Right lobe of liver (tissue), 6 donors: ENCODE data around the gene FAM78B. TPM values are rescaled to one million over a fixed set of nuclear protein-coding genes. Genes with fewer than 3 reads are reported as not detected.

Experiments used
- ATAC-seq, 4 donors: fragments of 200-7000 bp; cut with Tn5 transposase; one replicate each; pipeline ENCODE4 v1.9.1; 2020; ENCODE audit warnings: mild to moderate bottlenecking in 4 of 4, moderate library complexity in 4 of 4
- DNase-seq, 3 donors: peaks; one replicate each; pipeline ENCODE4 v3.0.0-alpha.2; 2020
- H3K27ac ChIP-seq, 3 donors: fragments of 200-600 bp; one replicate each; pipeline ENCODE4 v1.8.0; 2022
- H3K27me3 ChIP-seq, 2 donors: fragments of 200-600 bp; one replicate each; pipeline ENCODE4 v1.8.0; 2022
- H3K36me3 ChIP-seq, 4 donors: fragments of 200-600 bp; sonication (generic) in 1 of 4; one replicate each; pipeline versions ENCODE4 v1.5.1 to v1.8.0; 2017 to 2022; ENCODE audit warnings: control low read depth in 1 of 4
- H3K4me1 ChIP-seq, 4 donors: fragments of 200-600 bp; sonication (generic) in 1 of 4; one replicate each; pipeline versions ENCODE4 v1.5.1 to v1.8.0; 2017 to 2022; ENCODE audit warnings: control low read depth in 1 of 4
- H3K4me3 ChIP-seq, 3 donors: fragments of 200-600 bp; one replicate each; pipeline ENCODE4 v1.8.0; 2022
- H3K9me3 ChIP-seq, 4 donors: fragments of 200-600 bp; sonication (generic) in 1 of 4; one replicate each; pipeline versions ENCODE4 v1.5.1 to v1.8.0; 2017 to 2022; ENCODE audit warnings: control low read depth in 1 of 4
- POLR2A ChIP-seq: fragments of 450-650 bp; IDR thresholded peaks from one replicate; pipeline ENCODE4 v1.6.1; 2017; ENCODE audit warnings: antibody characterized with exemption, mild to moderate bottlenecking
- WGBS: methylation state at CpG from one replicate; pipeline ENCODE4 v1.1.6; 2018; ENCODE audit warnings: low coverage, low lambda C conversion rate; ENCODE audit not compliant: insufficient coverage; ENCODE audit errors: missing lambda C conversion rate; 5-methylcytosine and 5-hydroxymethylcytosine counted together
- intact Hi-C, 2 donors: fragments of 100-400 bp; cut with DNase I; formaldehyde crosslinking; loops; one replicate each; pipeline versions ENCODE4 v1.11.2 to v1.14.1; 2022
- total RNA-seq, 6 experiments: library from RNA; depleted of rRNA in 2 of 6; stranded (reverse); fragments of >200 nt in 2 of 6; fragmentation: NEBNext Ultra II Directional in 3 of 6; extraction: Animal tissue kit (Norgen Biotek cat#: 25700) in 3 of 6; gene quantifications; one replicate each; pipeline versions ENCODE4 v1.1.0 to v1.2.4, GENCODE V29; 2016 to 2023
- TF ChIP-seq, protein P1 (sequence below), 4 donors: fragments of 200-600 bp in 3 of 4; fragments of 450-650 bp in 1 of 4; IDR thresholded peaks; one replicate each; pipeline versions ENCODE4 v1.5.1 to v1.8.0; 2016 to 2022; ENCODE audit warnings: antibody characterized with exemption in 4 of 4, mild to moderate bottlenecking in 2 of 4
- donor health status: DM: no; HTN: yes; CAD: no.
- donor health status: DM: no; HTN: no; CAD: no.
- donor health status: DM: no; HTN: no; CAD: no.
- donor health status: DM: no; HTN: yes; CAD: no.
- donor health status: DM: no; HTN: yes; CAD: no.

Gene FAM78B
- total RNA-seq, 6 experiments from 2014 or later: 0.58 to 1.4 (median 1.1) TPM

GRCh38 chr1:166064313-166064926, 102.4 kb downstream of the FAM78B start:
- TF ChIP-seq POLR2A: no peak
- TF ChIP-seq, protein P1, sequence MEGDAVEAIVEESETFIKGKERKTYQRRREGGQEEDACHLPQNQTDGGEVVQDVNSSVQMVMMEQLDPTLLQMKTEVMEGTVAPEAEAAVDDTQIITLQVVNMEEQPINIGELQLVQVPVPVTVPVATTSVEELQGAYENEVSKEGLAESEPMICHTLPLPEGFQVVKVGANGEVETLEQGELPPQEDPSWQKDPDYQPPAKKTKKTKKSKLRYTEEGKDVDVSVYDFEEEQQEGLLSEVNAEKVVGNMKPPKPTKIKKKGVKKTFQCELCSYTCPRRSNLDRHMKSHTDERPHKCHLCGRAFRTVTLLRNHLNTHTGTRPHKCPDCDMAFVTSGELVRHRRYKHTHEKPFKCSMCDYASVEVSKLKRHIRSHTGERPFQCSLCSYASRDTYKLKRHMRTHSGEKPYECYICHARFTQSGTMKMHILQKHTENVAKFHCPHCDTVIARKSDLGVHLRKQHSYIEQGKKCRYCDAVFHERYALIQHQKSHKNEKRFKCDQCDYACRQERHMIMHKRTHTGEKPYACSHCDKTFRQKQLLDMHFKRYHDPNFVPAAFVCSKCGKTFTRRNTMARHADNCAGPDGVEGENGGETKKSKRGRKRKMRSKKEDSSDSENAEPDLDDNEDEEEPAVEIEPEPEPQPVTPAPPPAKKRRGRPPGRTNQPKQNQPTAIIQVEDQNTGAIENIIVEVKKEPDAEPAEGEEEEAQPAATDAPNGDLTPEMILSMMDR (IDR thresholded peaks at IDR 0.05): no peak
- Histone ChIP-seq H3K4me1 (no peaks in the 10 kb centered on the region), H3K4me3 (no peak overlapping the region), H3K27me3 (no peaks in the 10 kb centered on the region), H3K27ac (no peak overlapping the region), H3K9me3 (no peaks in the 10 kb centered on the region), H3K36me3 (no peaks in the 10 kb centered on the region)
- WGBS: 78% methylated on average over 2 of the region's 4 CpGs
- DNase-seq: no peak
- intact Hi-C loops: no loop called here
- no peak for ATAC-seq

DNA sequence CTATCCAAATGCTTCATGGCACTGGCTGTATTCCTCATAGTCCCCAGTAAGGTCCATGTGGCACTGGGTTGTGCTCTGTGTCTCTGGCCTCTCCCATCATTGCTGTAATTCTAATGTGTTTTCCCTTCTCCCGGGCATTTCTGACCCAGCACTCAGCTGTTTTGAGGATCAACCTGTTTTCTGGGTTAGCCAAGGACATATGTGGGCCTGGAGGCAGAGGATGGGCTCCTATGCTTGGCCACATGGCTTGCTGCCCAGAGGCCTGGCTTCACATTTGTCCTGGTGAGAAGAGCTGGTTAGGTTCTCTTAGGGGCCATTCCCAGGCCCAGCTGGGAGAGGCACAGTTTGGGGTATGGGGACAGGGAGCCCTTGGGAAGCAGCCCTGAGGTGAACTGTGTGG, 103.1 kb downstream of the FAM78B start:
- intact Hi-C loops: no loop called here
- H3K27ac ChIP-seq: no peak overlapping the region
- DNase-seq (no peak), ATAC-seq (no peak)
- H3K9me3 ChIP-seq: no peaks in the 10 kb centered on the region
- no CpG with 5 or more reads among the region's 1 CpG for WGBS
- no peaks in the 10 kb centered on the region for H3K4me1 ChIP-seq
- no peaks in the 10 kb centered on the region for H3K36me3 ChIP-seq
- TF ChIP-seq, protein P1 (IDR thresholded peaks at IDR 0.05): no peak
- TF ChIP-seq POLR2A: no peak
- H3K4me3 ChIP-seq: no peak overlapping the region
- no peaks in the 10 kb centered on the region for H3K27me3 ChIP-seq

- no peak overlapping the region for H3K4me3 ChIP-seq
- WGBS: 81% methylated on average over 9 of the region's 12 CpGs
- DNase-seq (no peak), ATAC-seq (no peak)
- no peaks in the 10 kb centered on the region for H3K9me3 ChIP-seq
- intact Hi-C loops: no loop called here
- H3K4me1 ChIP-seq: no peaks in the 10 kb centered on the region
- no peak overlapping the region for H3K27ac ChIP-seq
- TF ChIP-seq, protein P1 (IDR thresholded peaks at IDR 0.05): no peak
- TF ChIP-seq POLR2A: no peak
- H3K27me3 ChIP-seq: no peaks in the 10 kb centered on the region
- no peaks in the 10 kb centered on the region for H3K36me3 ChIP-seq
These were observed 104.3 kb downstream of the FAM78B start for GRCh38 chr1:166062421-166063070.

DNA sequence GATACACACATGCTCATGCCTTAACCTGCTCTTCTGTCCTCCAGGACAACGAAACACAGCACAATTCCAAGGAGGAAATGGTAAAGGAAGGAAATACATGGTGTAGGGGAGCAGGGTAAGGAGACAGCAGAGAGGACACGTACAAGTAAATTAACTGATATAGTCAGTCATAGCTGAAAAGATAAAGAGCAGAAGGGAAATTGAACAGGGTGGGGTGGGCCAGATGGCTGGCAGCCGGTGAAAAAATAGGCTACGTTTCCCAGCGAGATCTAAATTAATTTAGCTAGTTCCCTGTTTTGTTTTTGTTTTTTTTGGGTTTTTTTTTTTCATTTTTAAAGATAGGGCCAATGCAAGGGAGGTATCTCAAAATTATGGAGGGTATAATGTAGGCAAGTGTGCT, 109.2 kb downstream of the FAM78B start:
- ATAC-seq (no peak), DNase-seq (no peak)
- no peaks in the 10 kb centered on the region for H3K9me3 ChIP-seq
- no peaks in the 10 kb centered on the region for H3K27me3 ChIP-seq
- no peaks in the 10 kb centered on the region for H3K36me3 ChIP-seq
- no peaks in the 10 kb centered on the region for H3K4me1 ChIP-seq
- no peak overlapping the region for H3K27ac ChIP-seq
- TF ChIP-seq, protein P1 (IDR thresholded peaks at IDR 0.05): no peak
- no peak for TF ChIP-seq POLR2A
- WGBS: 47% methylated on average over 5 of the region's 5 CpGs
- H3K4me3 ChIP-seq: no peak overlapping the region
- intact Hi-C loops: no loop called here
